ENCODE results near the gene KDM8.

Gene KDM8

GRCh38 chr16:27203507-27204311 lies at the start of gene KDM8:
KDM8 (plus strand) TSS chr16:27203526; CDS start chr16:27210124, 6,598 bp downstream.
- TF ChIP-seq GATA1 (IDR thresholded peaks at IDR 0.05; ENCODE audit: low read depth, low read length) (no peak), POLR2A (IDR thresholded peaks at IDR 0.05; ENCODE audit: low read length) (peak; percentile 90)
- DNase-seq = peak; percentile 100

- peak; percentile 36 to 63 for DNase-seq
- TF ChIP-seq GATA1 (IDR thresholded peaks at IDR 0.05; ENCODE audit: low read depth, low read length) (no peak), POLR2A (IDR thresholded peaks at IDR 0.05; ENCODE audit: low read length) (no peak)
Observed at GRCh38 chr16:27154705-27155521, 48.4 kb upstream of the KDM8 start.

- no peak for TF ChIP-seq GATA1 (IDR thresholded peaks at IDR 0.05; ENCODE audit: low read depth, low read length)
- TF ChIP-seq POLR2A (IDR thresholded peaks at IDR 0.05; ENCODE audit: low read length) = no peak
- DNase-seq = no peak
Observed at GRCh38 chr16:27156579-27156978, 46.7 kb upstream of the KDM8 start.

- no peak for DNase-seq
- TF ChIP-seq POLR2A (IDR thresholded peaks at IDR 0.05; ENCODE audit: low read length) = no peak
- TF ChIP-seq GATA1 (IDR thresholded peaks at IDR 0.05; ENCODE audit: low read depth, low read length) = no peak
Observed at GRCh38 chr16:27161398-27161797, 41.9 kb upstream of the KDM8 start.

- no peak for DNase-seq
- TF ChIP-seq GATA1 (IDR thresholded peaks at IDR 0.05; ENCODE audit: low read depth, low read length) (no peak), POLR2A (IDR thresholded peaks at IDR 0.05; ENCODE audit: low read length) (no peak)
Observed at GRCh38 chr16:27164352-27164751, 39.0 kb upstream of the KDM8 start.

- TF ChIP-seq GATA1 (IDR thresholded peaks at IDR 0.05; ENCODE audit: low read depth, low read length) (no peak), POLR2A (IDR thresholded peaks at IDR 0.05; ENCODE audit: low read length) (no peak)
- DNase-seq = no peak
Observed at GRCh38 chr16:27165576-27165975, 37.8 kb upstream of the KDM8 start.

GRCh38 chr16:27168790-27169189 lies 34.5 kb upstream of the KDM8 start:
- no peak for DNase-seq
- TF ChIP-seq GATA1 (IDR thresholded peaks at IDR 0.05; ENCODE audit: low read depth, low read length) (no peak), POLR2A (IDR thresholded peaks at IDR 0.05; ENCODE audit: low read length) (no peak)

GRCh38 chr16:27169511-27170071 lies 33.7 kb upstream of the KDM8 start:
- no peak for DNase-seq
- TF ChIP-seq GATA1 (IDR thresholded peaks at IDR 0.05; ENCODE audit: low read depth, low read length) (no peak), POLR2A (IDR thresholded peaks at IDR 0.05; ENCODE audit: low read length) (no peak)

- TF ChIP-seq POLR2A (IDR thresholded peaks at IDR 0.05; ENCODE audit: low read length) (no peak), GATA1 (IDR thresholded peaks at IDR 0.05; ENCODE audit: low read depth, low read length) (no peak)
- no peak for DNase-seq
Observed at GRCh38 chr16:27171584-27171983, 31.7 kb upstream of the KDM8 start.

GRCh38 chr16:27174007-27174406 lies 29.3 kb upstream of the KDM8 start:
- DNase-seq = no peak
- TF ChIP-seq POLR2A (IDR thresholded peaks at IDR 0.05; ENCODE audit: low read length) = no peak
- no peak for TF ChIP-seq GATA1 (IDR thresholded peaks at IDR 0.05; ENCODE audit: low read depth, low read length)

- DNase-seq = no peak
- no peak for TF ChIP-seq GATA1 (IDR thresholded peaks at IDR 0.05; ENCODE audit: low read depth, low read length)
Observed at GRCh38 chr16:27174798-27175197, 28.5 kb upstream of the KDM8 start.

GRCh38 chr16:27175888-27176287 lies 27.4 kb upstream of the KDM8 start:
- TF ChIP-seq GATA1 (IDR thresholded peaks at IDR 0.05; ENCODE audit: low read depth, low read length) = no peak
- no peak for TF ChIP-seq POLR2A (IDR thresholded peaks at IDR 0.05; ENCODE audit: low read length)
- peak in 1 of 2 experiments; percentile 7 for DNase-seq

- TF ChIP-seq POLR2A (IDR thresholded peaks at IDR 0.05; ENCODE audit: low read length) = no peak
- TF ChIP-seq GATA1 (IDR thresholded peaks at IDR 0.05; ENCODE audit: low read depth, low read length) = no peak
- no peak for DNase-seq
Observed at GRCh38 chr16:27177031-27177774, 26.1 kb upstream of the KDM8 start.

Measured in erythroblast (primary cell).